Nephron (organoid): ENCODE measurements around the gene IFI16.
A peak's percentile ranks its signal among the peaks of the same experiment; 100 is the strongest.
"Not testable (repeated sequence)": the region's sequence is repeated elsewhere in the genome, so short reads cannot be mapped to it uniquely, and the experiment has no call there.

Source experiments
- H3K27ac Mint-ChIP-seq, 3 experiments: 2 replicates each; pipeline ENCODE4 v1.8.0; 2020; ENCODE audit warnings: mixed read lengths in 3 of 3, mild to moderate bottlenecking in 2 of 3, moderate library complexity in 1 of 3
- H3K27me3 Mint-ChIP-seq: 2 replicates; pipeline ENCODE4 v1.8.0; 2021; ENCODE audit warnings: low read depth, mild to moderate bottlenecking, moderate library complexity, mixed read lengths
- H3K36me3 Mint-ChIP-seq: 2 replicates; pipeline ENCODE4 v1.8.0; 2020; ENCODE audit warnings: low read depth, mixed read lengths
- H3K4me1 Mint-ChIP-seq: 2 replicates; pipeline ENCODE4 v1.8.0; 2020; ENCODE audit warnings: mixed read lengths
- H3K4me3 Mint-ChIP-seq, 3 experiments: 2 replicates each; pipeline ENCODE4 v1.8.0; 2020; ENCODE audit warnings: mild to moderate bottlenecking in 3 of 3, mixed read lengths in 3 of 3, moderate library complexity in 2 of 3
- H3K9me3 Mint-ChIP-seq: 2 replicates; pipeline ENCODE4 v1.8.0; 2020; ENCODE audit warnings: mixed read lengths
- CTCF ChIP-seq, 3 experiments: fragments of 200-600 bp; sonication (generic); IDR thresholded peaks; one replicate each; pipeline ENCODE4 v1.5.0; 2021; ENCODE audit warnings: antibody characterized with exemption in 3 of 3; ENCODE audit not compliant: unreplicated experiment in 3 of 3

The IFI16 gene

DNA sequence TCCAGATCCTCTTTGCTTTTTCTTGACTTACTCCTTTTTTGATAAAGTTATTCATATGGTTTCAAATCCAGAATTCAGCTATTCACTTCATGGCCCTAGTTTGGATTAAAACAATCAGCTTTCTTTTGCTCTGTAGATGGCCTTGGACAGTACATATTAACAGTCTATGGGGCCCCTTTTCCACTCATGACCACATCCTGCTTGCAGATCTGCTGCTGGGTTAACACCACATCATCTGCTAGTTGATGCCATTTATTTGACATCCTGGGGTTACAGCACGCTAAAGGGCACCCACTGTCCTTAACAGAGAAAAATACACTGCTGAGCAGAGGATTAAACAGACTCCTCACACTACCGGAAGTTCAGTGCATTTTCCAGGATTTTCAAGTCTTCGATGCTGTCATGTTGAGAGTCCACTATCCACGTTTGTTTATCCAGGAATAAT lies 941 bp upstream of the IFI16 start:
- no peak for TF ChIP-seq CTCF (IDR thresholded peaks at IDR 0.05; ENCODE audit: unreplicated experiment in 3 of 3)
- H3K4me3 Mint-ChIP-seq = no peak overlapping the region
- peaks cover 47% of the 10 kb centered on the region for H3K4me1 Mint-ChIP-seq
- peak overlapping the region in 2 of 3 experiments; percentile 93 to 97 for H3K27ac Mint-ChIP-seq
- H3K27me3 Mint-ChIP-seq = no peaks in the 10 kb centered on the region
- H3K9me3 Mint-ChIP-seq = no peaks in the 10 kb centered on the region
- H3K36me3 Mint-ChIP-seq = peaks cover 11% of the 10 kb centered on the region

DNA sequence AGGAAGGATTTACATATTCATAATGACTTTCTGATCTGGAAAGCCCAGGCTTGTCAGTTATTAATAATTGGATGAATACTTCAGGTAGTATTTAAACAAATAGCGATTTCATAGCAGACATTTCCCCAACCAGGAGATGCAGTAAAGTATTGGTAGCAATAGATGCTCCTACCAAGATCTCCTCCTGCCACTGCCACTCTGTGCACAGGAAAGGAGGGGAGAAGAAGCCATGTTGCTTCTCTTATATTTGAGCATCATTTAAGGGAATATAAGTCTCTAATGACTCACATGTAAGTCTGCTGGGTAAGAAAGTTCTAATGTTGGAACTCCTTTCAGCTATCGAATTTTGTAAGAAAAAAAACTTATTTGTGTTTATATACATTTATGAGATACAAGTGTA lies 420 bp upstream of the IFI16 start:
- H3K27ac Mint-ChIP-seq = peak overlapping the region; percentile 83 to 97 (median 93)
- peak overlapping the region in 2 of 3 experiments; percentile 86 to 88 for H3K4me3 Mint-ChIP-seq
- no peak for TF ChIP-seq CTCF (IDR thresholded peaks at IDR 0.05; ENCODE audit: unreplicated experiment in 3 of 3)
- H3K27me3 Mint-ChIP-seq = no peaks in the 10 kb centered on the region
- H3K4me1 Mint-ChIP-seq = peaks cover 47% of the 10 kb centered on the region
- H3K36me3 Mint-ChIP-seq = peaks cover 13% of the 10 kb centered on the region
- H3K9me3 Mint-ChIP-seq = no peaks in the 10 kb centered on the region

GRCh38 chr1:159010391-159010790 lies 684 bp downstream of the IFI16 start:
- Mint-ChIP-seq H3K4me3 (peak overlapping the region; percentile 69 to 88 (median 86)), H3K27ac (peak overlapping the region; percentile 83 to 97 (median 93)), H3K4me1 (peaks cover 39% of the 10 kb centered on the region), H3K27me3 (no peaks in the 10 kb centered on the region), H3K9me3 (no peaks in the 10 kb centered on the region), H3K36me3 (peaks cover 23% of the 10 kb centered on the region)
- no peak for TF ChIP-seq CTCF (IDR thresholded peaks at IDR 0.05; ENCODE audit: unreplicated experiment in 3 of 3)

- Mint-ChIP-seq H3K36me3 (peaks cover 28% of the 10 kb centered on the region), H3K27ac (peak overlapping the region in 1 of 3 experiments; percentile 97), H3K4me3 (peak overlapping the region; percentile 31 to 88 (median 86)), H3K4me1 (peaks cover 33% of the 10 kb centered on the region)
- not testable (repeated sequence) for H3K27me3 Mint-ChIP-seq, H3K9me3 Mint-ChIP-seq
Measured at GRCh38 chr1:159011001-159011400, 1.3 kb downstream of the IFI16 start.

DNA sequence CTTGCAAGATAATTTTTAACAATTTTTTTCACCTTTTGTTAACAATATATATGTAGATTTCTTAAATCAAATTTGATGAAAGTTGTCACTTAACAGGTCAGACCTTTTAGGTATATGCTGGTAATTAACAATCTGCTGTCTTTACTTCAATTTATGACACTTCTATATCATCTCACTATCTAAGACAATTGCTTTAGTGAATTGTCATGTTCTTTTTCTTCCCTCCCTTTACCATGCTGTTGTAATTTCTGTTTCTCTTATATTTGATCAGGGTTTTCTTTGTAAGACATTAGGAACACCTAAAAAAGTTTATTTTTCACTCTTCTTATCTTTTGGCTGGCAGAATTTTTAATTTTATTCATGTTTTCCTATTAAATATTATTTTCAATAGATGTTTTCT lies 2.0 kb downstream of the IFI16 start:
- peaks cover 32% of the 10 kb centered on the region for H3K36me3 Mint-ChIP-seq
- H3K27me3 Mint-ChIP-seq = no peaks in the 10 kb centered on the region
- H3K4me1 Mint-ChIP-seq = peaks cover 26% of the 10 kb centered on the region
- no peaks in the 10 kb centered on the region for H3K9me3 Mint-ChIP-seq
- TF ChIP-seq CTCF (IDR thresholded peaks at IDR 0.05; ENCODE audit: unreplicated experiment in 3 of 3) = no peak
- H3K27ac Mint-ChIP-seq = peak overlapping the region in 2 of 3 experiments; percentile 1 to 12
- peak overlapping the region; percentile 54 to 74 (median 67) for H3K4me3 Mint-ChIP-seq

GRCh38 chr1:159012495-159012894 lies 2.8 kb downstream of the IFI16 start:
- H3K27ac Mint-ChIP-seq = peak overlapping the region in 1 of 3 experiments; percentile 11
- TF ChIP-seq CTCF (IDR thresholded peaks at IDR 0.05; ENCODE audit: unreplicated experiment in 3 of 3) = no peak
- peak overlapping the region in 1 of 3 experiments; percentile 39 for H3K4me3 Mint-ChIP-seq
- H3K27me3 Mint-ChIP-seq = no peaks in the 10 kb centered on the region
- peaks cover 35% of the 10 kb centered on the region for H3K36me3 Mint-ChIP-seq
- peaks cover 25% of the 10 kb centered on the region for H3K4me1 Mint-ChIP-seq
- H3K9me3 Mint-ChIP-seq = no peaks in the 10 kb centered on the region
